HepG2 (cell line): Measurements from ENCODE around the gene WWC2. TPM values are rescaled to one million over a fixed set of nuclear protein-coding genes. Genes with fewer than 3 reads are reported as not detected.

ENCODE experiments used
- ATAC-seq: fragments of 200-7000 bp; cut with Tn5 transposase; 3 replicates; pipeline ENCODE4 v1.9.1; 2020; ENCODE audit warnings: mild to moderate bottlenecking, moderate library complexity
- BruUV-seq: library from RNA; stranded (reverse); fragments of 400-500 nt; replicated peaks from 2 replicates; lab custom pipeline; 2021; lab: Mats Ljungman, UMichigan
- CTCF ChIA-PET: fragments of 300-600 bp; formaldehyde crosslinking; extraction: SDS; loops from one replicate; lab custom pipeline; 2021; ENCODE audit warnings: low total read pairs, inconsistent platforms, low intra/inter-chr PET ratio; lab: Yijun Ruan, JAX
- POLR2A ChIA-PET: fragments of 350-600 bp; sonication (Branson Sonifier 250); formaldehyde crosslinking; loops from one replicate; lab custom pipeline; 2020; ENCODE audit warnings: antibody characterized with exemption, inconsistent platforms; lab: Yijun Ruan, JAX
- DNase-seq: peaks from one replicate; pipeline ENCODE4 v3.0.0-alpha.2; 2015; ENCODE audit warnings: low spot score
- FAIRE-seq: peaks from 3 replicates; lab custom pipeline; 2011; peaks lifted over from hg19 to GRCh38; lab: Jason Lieb, UNC
- H2AFZ ChIP-seq: one replicate; pipeline ENCODE4 v1.6.1; 2011; ENCODE audit warnings: low read length, inconsistent platforms
- H3K27ac ChIP-seq: fragments of 300-600 bp; 3 replicates; pipeline ENCODE4 v1.8.0; 2011; ENCODE audit warnings: mixed run types, mild to moderate bottlenecking, mixed read lengths, low read length, inconsistent platforms; ENCODE audit not compliant: insufficient read depth; ENCODE audit errors: extremely low read length
- H3K27me3 ChIP-seq, 2 experiments: fragments of 200-600 bp in 1 of 2; 2 replicates in 1 of 2; 3 replicates in 1 of 2; pipeline versions ENCODE4 v1.6.0 to v1.8.0; 2011; ENCODE audit warnings: low read length in 2 of 2, mild to moderate bottlenecking in 2 of 2, moderate library complexity in 2 of 2, inconsistent platforms in 1 of 2; ENCODE audit not compliant: insufficient read depth in 2 of 2, control insufficient read depth in 1 of 2
- H3K36me3 ChIP-seq, 2 experiments: fragments of 200-600 bp in 1 of 2; replicated peaks in 1 of 2; 2 replicates in 1 of 2; 3 replicates in 1 of 2; pipeline versions ENCODE4 v1.5.1 to v1.8.0; 2011; ENCODE audit warnings: low read length in 2 of 2, inconsistent platforms in 1 of 2; ENCODE audit not compliant: insufficient read depth in 2 of 2, control insufficient read depth in 1 of 2
- H3K4me1 ChIP-seq: 2 replicates; pipeline ENCODE4 v1.5.1; 2012; ENCODE audit warnings: low read length, inconsistent platforms; ENCODE audit not compliant: insufficient read depth
- H3K4me2 ChIP-seq: 2 replicates; pipeline ENCODE4 v1.6.0; 2011; ENCODE audit warnings: low read depth, low read length, inconsistent platforms
- H3K4me3 ChIP-seq, 3 experiments: fragments of 200-600 bp in 1 of 3; sonication (generic), shearing (Covaris generic) in 1 of 3; replicated peaks in 1 of 3; 2 replicates each; pipeline ENCODE4 v1.5.1; 2011 to 2016; ENCODE audit warnings: low read length in 3 of 3, inconsistent platforms in 2 of 3, low read depth in 2 of 3, mild to moderate bottlenecking in 2 of 3, control low read depth in 1 of 3, mixed read lengths in 1 of 3; ENCODE audit not compliant: insufficient read depth in 1 of 3
- H3K79me2 ChIP-seq: one replicate; pipeline ENCODE4 v1.6.1; 2011; ENCODE audit warnings: low read length, inconsistent platforms; ENCODE audit not compliant: insufficient read depth
- H3K9ac ChIP-seq: 2 replicates; pipeline ENCODE4 v1.6.0; 2011; ENCODE audit warnings: mild to moderate bottlenecking, low read depth, low read length, inconsistent platforms; ENCODE audit not compliant: insufficient read depth
- H3K9me3 ChIP-seq: 2 replicates; pipeline ENCODE4 v1.5.1; 2012; ENCODE audit warnings: mild to moderate bottlenecking, low read length
- H4K20me1 ChIP-seq: 2 replicates; pipeline ENCODE4 v1.6.0; 2011; ENCODE audit warnings: inconsistent platforms, mild to moderate bottlenecking, low read length, moderate library complexity; ENCODE audit not compliant: insufficient read depth
- CERS6 ChIP-seq: sonication (generic); formaldehyde crosslinking; IDR thresholded peaks from 2 replicates; pipeline ENCODE4 v1.5.0; 2020; ENCODE audit warnings: missing genetic modification reagents
- CREBL2 ChIP-seq: sonication (generic); formaldehyde crosslinking; IDR thresholded peaks from 2 replicates; pipeline ENCODE4 v1.8.1; 2023; ENCODE audit warnings: missing genetic modification reagents, mild to moderate bottlenecking, borderline replicate concordance
- GATAD2A ChIP-seq: IDR thresholded peaks from 2 replicates; pipeline ENCODE4 v1.6.1; 2016
- HNRNPL ChIP-seq: fragments of 200-400 bp; formaldehyde crosslinking; IDR thresholded peaks from 2 replicates; pipeline ENCODE4 v1.6.1; 2017; ENCODE audit warnings: mild to moderate bottlenecking, low read depth, low read length
- HOXA5 ChIP-seq: sonication (generic); formaldehyde crosslinking; IDR thresholded peaks from 2 replicates; pipeline ENCODE4 v1.4.0; 2020; ENCODE audit warnings: missing genetic modification reagents
- NFRKB ChIP-seq: fragments of 450-650 bp; IDR thresholded peaks from 2 replicates; pipeline ENCODE4 v1.6.1; 2017
- PHF21A ChIP-seq: sonication (generic); formaldehyde crosslinking; IDR thresholded peaks from 2 replicates; pipeline ENCODE4 v1.5.0; 2020; ENCODE audit warnings: mild to moderate bottlenecking, missing genetic modification reagents
- POLR2AphosphoS2 ChIP-seq: IDR thresholded peaks from 2 replicates; pipeline ENCODE4 v1.6.1; 2011; ENCODE audit warnings: low read depth, low read length, improper control_type of control experiment
- RBM22 ChIP-seq: fragments of 200-400 bp; formaldehyde crosslinking; optimal IDR thresholded peaks from 2 replicates; pipeline ENCODE3; 2017; ENCODE audit warnings: mild to moderate bottlenecking, low read length, moderate library complexity
- SMAD3 ChIP-seq: sonication (generic); formaldehyde crosslinking; IDR thresholded peaks from 2 replicates; pipeline ENCODE4 v1.4.0; 2020; ENCODE audit warnings: missing genetic modification reagents
- ZBTB1 ChIP-seq: sonication (generic); formaldehyde crosslinking; IDR thresholded peaks from 2 replicates; pipeline ENCODE4 v1.4.0; 2020; ENCODE audit warnings: missing genetic modification reagents, borderline replicate concordance
- ZBTB34 ChIP-seq: sonication (generic); formaldehyde crosslinking; IDR thresholded peaks from 2 replicates; pipeline ENCODE4 v1.8.0; 2022; ENCODE audit warnings: mild to moderate bottlenecking, missing genetic modification reagents
- ZNF878 ChIP-seq: sonication (generic); formaldehyde crosslinking; IDR thresholded peaks from 2 replicates; pipeline ENCODE4 v1.8.1; 2023; ENCODE audit warnings: mild to moderate bottlenecking, missing genetic modification reagents, moderate library complexity
- WGBS: methylation state at CpG from one replicate; pipeline ENCODE4 v1.1.6; 2017; ENCODE audit warnings: low lambda C conversion rate; 5-methylcytosine and 5-hydroxymethylcytosine counted together
- in situ Hi-C: cut with HindIII; loops from 2 replicates; pipeline ENCODE4 v1.10.0; 2017; ENCODE audit warnings: low pct_unique_long_range_greater_than_20kb; ENCODE audit not compliant: extremely low pct_ligation_motif_present
- intact Hi-C: fragments of 100-400 bp; cut with micrococcal nuclease; formaldehyde crosslinking; loops from one replicate; pipeline ENCODE4 v1.10.0; 2022; ENCODE audit not compliant: unreplicated experiment
- polyA plus RNA-seq, 8 experiments: library from polyadenylated mRNA; depleted of rRNA in 3 of 8; stranded (reverse) in 7 of 8; unstranded in 1 of 8; fragments of >200 nt; fragmentation: Illumina TruSeq in 4 of 8; extraction: Trizol in 4 of 8; gene quantifications; 2 replicates each; pipeline versions ENCODE4 v1.2.1 to v1.2.3, GENCODE V29; 2011 to 2016; ENCODE audit warnings: low read depth in 4 of 8, missing spikeins in 1 of 8, mixed read lengths in 1 of 8; ENCODE audit not compliant: insufficient read depth in 1 of 8
- total RNA-seq, 5 experiments: library from RNA; depleted of rRNA; stranded (reverse); fragments of >200 nt; fragmentation: Illumina TruSeq; extraction: Trizol; gene quantifications; 2 replicates each; pipeline ENCODE4 v1.2.3, GENCODE V29; 2016; ENCODE audit warnings: low read depth in 1 of 5

Gene WWC2
- total and polyA plus RNA-seq, 2 of the 13 experiments (the other 11 are each of a cell fraction or from before 2014, with no cell fraction given) = 40.0 to 50.1 TPM

GRCh38 chr4:183284258-183284785, 185.3 kb downstream of the WWC2 start:
- no peak overlapping the region for H3K27ac ChIP-seq
- no peak overlapping the region for H3K9ac ChIP-seq
- no peaks in the 10 kb centered on the region for H3K4me1 ChIP-seq
- intact Hi-C loops = loop anchor here (5.0 kb wide), 1 partner anchor 108 kb away; no protein-coding TSS in a partner anchor
- no peaks in the 10 kb centered on the region for H3K79me2 ChIP-seq
- 97% methylated on average over 12 of the region's 12 CpGs for WGBS
- CTCF ChIA-PET = no interaction called here
- no peak overlapping the region for H3K4me3 ChIP-seq
- no peak for DNase-seq
- H4K20me1 ChIP-seq = no peaks in the 10 kb centered on the region
- TF ChIP-seq HNRNPL = no peak
- no peak for TF ChIP-seq NFRKB
- TF ChIP-seq RBM22 = peak; percentile 63
- TF ChIP-seq, all 625 proteins: peak for 1
- Histone ChIP-seq H3K36me3 (peaks cover 22 to 89% of the 10 kb centered on the region in 2 experiments), H3K9me3 (no peaks in the 10 kb centered on the region), H3K27me3 (no peaks in the 10 kb centered on the region), H3K4me2 (no peak overlapping the region), H2AFZ (no peak overlapping the region)
- POLR2A ChIA-PET = no interaction called here
- ATAC-seq = no peak
- no TSS peak for BruUV-seq
- in situ Hi-C loops = no loop called here
- FAIRE-seq = no peak

GRCh38 chr4:183284965-183285364, 185.9 kb downstream of the WWC2 start:
- Histone ChIP-seq H3K27ac (no peak overlapping the region), H3K4me1 (no peaks in the 10 kb centered on the region), H3K9me3 (no peaks in the 10 kb centered on the region), H4K20me1 (no peaks in the 10 kb centered on the region), H3K9ac (no peak overlapping the region), H2AFZ (no peak overlapping the region), H3K36me3 (peaks cover 22 to 92% of the 10 kb centered on the region in 2 experiments), H3K79me2 (no peaks in the 10 kb centered on the region), H3K27me3 (no peaks in the 10 kb centered on the region), H3K4me2 (no peak overlapping the region), H3K4me3 (no peak overlapping the region)
- CTCF ChIA-PET = no interaction called here
- in situ Hi-C loops = no loop called here
- no peak for TF ChIP-seq CERS6
- TF ChIP-seq PHF21A = no peak
- no peak for TF ChIP-seq POLR2AphosphoS2
- no peak for TF ChIP-seq GATAD2A (CRISPR knock-in tag)
- no peak for TF ChIP-seq SMAD3 (CRISPR knock-in tag)
- TF ChIP-seq HOXA5 = no peak
- TF ChIP-seq ZBTB1 (CRISPR knock-in tag) = no peak
- TF ChIP-seq ZNF878 (CRISPR knock-in tag) = no peak
- TF ChIP-seq CREBL2 = no peak
- no peak for TF ChIP-seq ZBTB34 (CRISPR knock-in tag)
- no peak for DNase-seq
- intact Hi-C loops = loop anchor here (5.0 kb wide), 2 partner anchors 107 to 122 kb away; no protein-coding TSS in a partner anchor
- POLR2A ChIA-PET = no interaction called here
- WGBS = 95% methylated on average over 4 of the region's 4 CpGs
- no TSS peak for BruUV-seq
- ATAC-seq = no peak
- no peak for FAIRE-seq
